NCI-H1436 (cell line): Measurements from ENCODE around the gene EMC8.
A peak's percentile ranks its signal among the peaks of the same experiment; 100 is the strongest.
"Not testable (repeated sequence)": the region's sequence is repeated elsewhere in the genome, so short reads cannot be mapped to it uniquely, and the experiment has no call there.

ENCODE experiments used
- DNase-seq: peaks from one replicate; lab custom pipeline; 2025; lab: John Stamatoyannopoulos, UW

EMC8 gene

GRCh38 chr16:85812811-85813700, 13.7 kb upstream of the EMC8 start:
- DNase-seq, result no peak

- DNase-seq, result no peak
Observed at GRCh38 chr16:85812031-85812807, 12.9 kb upstream of the EMC8 start.

- DNase-seq, result no peak
Observed at GRCh38 chr16:85810742-85811115, 11.4 kb upstream of the EMC8 start.

GRCh38 chr16:85810097-85810741, 10.9 kb upstream of the EMC8 start:
- no peak for DNase-seq

GRCh38 chr16:85809645-85810044, 10.3 kb upstream of the EMC8 start:
- no peak for DNase-seq

- DNase-seq, result no peak
Observed at GRCh38 chr16:85808926-85809325, 9.6 kb upstream of the EMC8 start.

GRCh38 chr16:85808104-85808503, 8.8 kb upstream of the EMC8 start:
- not testable (repeated sequence) for DNase-seq

GRCh38 chr16:85807340-85807739, 8.0 kb upstream of the EMC8 start:
- DNase-seq, result not testable (repeated sequence)

GRCh38 chr16:85806539-85806938, 7.2 kb upstream of the EMC8 start:
- no peak for DNase-seq

- no peak for DNase-seq
Observed at GRCh38 chr16:85805442-85806045, 6.2 kb upstream of the EMC8 start.

GRCh38 chr16:85803570-85803969, 4.2 kb upstream of the EMC8 start:
- DNase-seq, result no peak

- no peak for DNase-seq
Observed at GRCh38 chr16:85800321-85800669, 951 bp upstream of the EMC8 start.

- DNase-seq, result peak; percentile 11
Observed at GRCh38 chr16:85798901-85799496, 345 bp downstream of the EMC8 start.

- no peak for DNase-seq
Observed at GRCh38 chr16:85798283-85798776, 1.0 kb downstream of the EMC8 start.

- DNase-seq, result no peak
Observed at GRCh38 chr16:85796599-85796998, 2.7 kb downstream of the EMC8 start.

- DNase-seq, result no peak
Observed at GRCh38 chr16:85796152-85796551, 3.2 kb downstream of the EMC8 start.

- DNase-seq, result no peak
Observed at GRCh38 chr16:85794696-85795095, 4.6 kb downstream of the EMC8 start.

GRCh38 chr16:85793662-85794298, 5.6 kb downstream of the EMC8 start:
- no peak for DNase-seq

- DNase-seq, result no peak
Observed at GRCh38 chr16:85789773-85790172, 9.6 kb downstream of the EMC8 start.

GRCh38 chr16:85788819-85789218, 10.5 kb downstream of the EMC8 start:
- no peak for DNase-seq

GRCh38 chr16:85785927-85786326, 13.4 kb downstream of the EMC8 start:
- no peak for DNase-seq
